RWPE2 (cell line): ENCODE results near the gene GAPVD1.

Source experiments
- ATAC-seq: fragments of 200-7000 bp; cut with Tn5 transposase; 3 replicates; pipeline ENCODE4 v1.9.1; 2021; ENCODE audit warnings: low read depth
- DNase-seq: peaks from one replicate; pipeline ENCODE4 v3.0.0-alpha.2; 2020; ENCODE audit warnings: low spot score
- H3K27ac ChIP-seq: fragments of 450-650 bp; 2 replicates; pipeline ENCODE4 v1.5.1; 2017; ENCODE audit warnings: mild to moderate bottlenecking; ENCODE audit not compliant: poor library complexity, severe bottlenecking
- H3K27me3 ChIP-seq: fragments of 250-450 bp; sonication (Bioruptor Pico); 2 replicates; pipeline ENCODE4 v1.5.1; 2021; ENCODE audit warnings: mild to moderate bottlenecking, moderate library complexity; ENCODE audit not compliant: insufficient read depth, poor library complexity, severe bottlenecking
- H3K36me3 ChIP-seq: fragments of 250-450 bp; sonication (Bioruptor Pico); 2 replicates; pipeline ENCODE4 v1.5.1; 2020; ENCODE audit warnings: low read depth, mild to moderate bottlenecking, moderate library complexity
- H3K4me1 ChIP-seq: fragments of 250-450 bp; sonication (Bioruptor Pico); 2 replicates; pipeline ENCODE4 v1.5.1; 2021; ENCODE audit warnings: mild to moderate bottlenecking, moderate library complexity; ENCODE audit not compliant: insufficient read depth, poor library complexity, severe bottlenecking
- H3K4me3 ChIP-seq: fragments of 250-450 bp; sonication (Bioruptor Pico); 2 replicates; pipeline ENCODE4 v1.5.1; 2021; ENCODE audit warnings: mild to moderate bottlenecking, moderate library complexity; ENCODE audit not compliant: severe bottlenecking
- H3K9me3 ChIP-seq: fragments of 250-450 bp; sonication (Bioruptor Pico); 2 replicates; pipeline ENCODE4 v1.5.1; 2021; ENCODE audit warnings: mild to moderate bottlenecking, moderate library complexity; ENCODE audit not compliant: severe bottlenecking
- TF ChIP-seq, protein P1 (sequence below): fragments of 450-650 bp; IDR thresholded peaks from one replicate; pipeline ENCODE4 v1.5.1; 2017; ENCODE audit warnings: mild to moderate bottlenecking, moderate library complexity; ENCODE audit not compliant: poor library complexity, severe bottlenecking

The GAPVD1 gene

DNA sequence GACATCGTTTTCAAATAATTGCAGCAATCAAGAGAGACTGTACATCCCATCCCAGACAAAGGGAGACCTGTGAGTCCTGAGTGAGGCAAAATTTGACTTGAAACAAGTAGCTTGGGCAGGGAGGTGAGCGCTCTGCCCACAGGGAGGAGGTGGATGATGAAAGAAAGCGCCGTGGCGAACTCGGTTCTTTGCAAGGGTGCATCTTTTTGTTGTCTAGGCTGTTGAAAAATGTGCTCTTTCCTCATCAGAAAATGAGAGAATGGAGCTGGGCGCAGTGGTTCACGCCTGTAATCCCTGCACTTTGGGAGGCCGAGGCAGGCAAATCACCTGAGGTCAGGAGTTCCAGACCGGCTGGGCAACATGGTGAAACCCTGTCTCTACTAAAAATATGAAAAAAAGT is 150.5 kb downstream of the GAPVD1 start:
- TF ChIP-seq, protein P1, sequence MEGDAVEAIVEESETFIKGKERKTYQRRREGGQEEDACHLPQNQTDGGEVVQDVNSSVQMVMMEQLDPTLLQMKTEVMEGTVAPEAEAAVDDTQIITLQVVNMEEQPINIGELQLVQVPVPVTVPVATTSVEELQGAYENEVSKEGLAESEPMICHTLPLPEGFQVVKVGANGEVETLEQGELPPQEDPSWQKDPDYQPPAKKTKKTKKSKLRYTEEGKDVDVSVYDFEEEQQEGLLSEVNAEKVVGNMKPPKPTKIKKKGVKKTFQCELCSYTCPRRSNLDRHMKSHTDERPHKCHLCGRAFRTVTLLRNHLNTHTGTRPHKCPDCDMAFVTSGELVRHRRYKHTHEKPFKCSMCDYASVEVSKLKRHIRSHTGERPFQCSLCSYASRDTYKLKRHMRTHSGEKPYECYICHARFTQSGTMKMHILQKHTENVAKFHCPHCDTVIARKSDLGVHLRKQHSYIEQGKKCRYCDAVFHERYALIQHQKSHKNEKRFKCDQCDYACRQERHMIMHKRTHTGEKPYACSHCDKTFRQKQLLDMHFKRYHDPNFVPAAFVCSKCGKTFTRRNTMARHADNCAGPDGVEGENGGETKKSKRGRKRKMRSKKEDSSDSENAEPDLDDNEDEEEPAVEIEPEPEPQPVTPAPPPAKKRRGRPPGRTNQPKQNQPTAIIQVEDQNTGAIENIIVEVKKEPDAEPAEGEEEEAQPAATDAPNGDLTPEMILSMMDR, result no peak
- Histone ChIP-seq H3K27me3 (no peaks in the 10 kb centered on the region), H3K36me3 (no peaks in the 10 kb centered on the region), H3K27ac (no peak overlapping the region), H3K4me3 (no peak overlapping the region), H3K4me1 (no peaks in the 10 kb centered on the region), H3K9me3 (no peaks in the 10 kb centered on the region)
- ATAC-seq (no peak), DNase-seq (no peak)

DNA sequence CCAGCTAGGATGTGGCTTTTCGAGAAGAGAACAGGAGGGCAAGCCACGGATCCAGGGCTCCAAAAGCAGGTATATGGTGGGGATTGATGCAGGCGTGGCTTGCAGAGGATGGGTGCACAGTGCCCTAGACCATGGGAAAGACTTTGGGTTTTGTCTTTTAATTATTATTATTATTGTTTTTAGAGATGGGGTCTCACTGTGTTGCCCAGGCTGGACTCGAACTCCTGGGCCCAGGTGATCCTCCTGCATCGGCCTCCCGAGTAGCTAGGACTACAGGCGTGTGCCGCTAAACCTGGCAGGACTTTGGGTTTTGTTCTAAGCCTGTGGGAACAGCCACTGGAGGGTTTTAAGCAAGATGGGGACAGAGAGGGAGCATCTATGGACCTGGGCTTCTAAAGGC is 152.0 kb downstream of the GAPVD1 start:
- TF ChIP-seq, protein P1, result no peak
- H3K27ac ChIP-seq, result no peak overlapping the region
- ATAC-seq (no peak), DNase-seq (no peak)
- no peak overlapping the region for H3K4me3 ChIP-seq
- no peaks in the 10 kb centered on the region for H3K9me3 ChIP-seq
- H3K36me3 ChIP-seq, result no peaks in the 10 kb centered on the region
- no peaks in the 10 kb centered on the region for H3K4me1 ChIP-seq
- no peaks in the 10 kb centered on the region for H3K27me3 ChIP-seq

DNA sequence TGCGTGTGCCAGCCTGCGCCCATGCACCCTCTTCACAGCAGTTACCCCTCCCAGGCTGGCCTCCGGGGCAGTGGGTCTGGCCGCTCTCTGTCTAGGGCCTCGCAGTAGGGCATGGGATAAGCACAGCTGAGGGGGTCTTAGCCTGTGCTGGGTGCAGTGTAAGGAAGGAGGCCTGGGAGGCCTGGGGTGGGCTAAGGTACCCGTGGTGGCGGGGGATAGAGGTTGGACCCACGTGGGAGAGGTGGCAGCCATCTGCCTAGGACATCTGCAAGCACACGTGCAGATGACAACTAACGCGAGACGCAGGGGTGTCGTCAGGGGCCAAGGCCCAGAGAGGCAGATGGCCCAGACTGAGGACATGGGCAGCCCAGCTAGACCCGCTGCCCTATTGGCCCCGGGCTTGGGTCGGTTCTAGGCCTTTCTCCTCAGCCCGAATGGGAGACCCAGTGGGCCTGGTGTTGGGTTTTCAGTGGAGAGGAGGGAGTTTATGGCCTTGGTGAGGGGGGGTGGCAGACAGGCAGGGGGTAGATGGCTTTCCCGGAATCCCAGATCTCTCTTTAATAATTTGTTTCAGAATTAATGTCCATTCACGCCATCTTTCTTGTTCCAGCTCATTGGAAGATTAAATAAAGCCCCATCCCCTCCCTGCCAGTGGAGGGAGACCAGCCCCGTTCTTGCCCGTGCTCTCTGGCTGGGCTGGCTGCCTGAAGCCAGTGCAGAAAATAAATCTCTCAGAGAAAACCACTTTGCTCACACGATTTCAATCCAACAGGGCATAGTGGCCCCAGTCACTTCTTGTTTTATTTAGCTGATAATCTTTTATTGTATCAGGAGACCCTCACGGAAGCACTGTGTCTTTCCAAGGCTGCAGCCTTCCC is 154.2 kb downstream of the GAPVD1 start:
- ATAC-seq, result no peak
- H3K36me3 ChIP-seq, result no peaks in the 10 kb centered on the region
- H3K4me1 ChIP-seq, result no peaks in the 10 kb centered on the region
- no peaks in the 10 kb centered on the region for H3K9me3 ChIP-seq
- DNase-seq, result no peak
- no peak overlapping the region for H3K4me3 ChIP-seq
- H3K27me3 ChIP-seq, result no peaks in the 10 kb centered on the region
- H3K27ac ChIP-seq, result no peak overlapping the region
- TF ChIP-seq, protein P1, result no peak

- Histone ChIP-seq H3K27me3 (no peaks in the 10 kb centered on the region), H3K36me3 (no peaks in the 10 kb centered on the region), H3K4me3 (no peak overlapping the region), H3K4me1 (no peaks in the 10 kb centered on the region), H3K27ac (no peak overlapping the region), H3K9me3 (no peaks in the 10 kb centered on the region)
- no peak for DNase-seq
- TF ChIP-seq, protein P1, result no peak
- no peak for ATAC-seq
These were observed 154.9 kb downstream of the GAPVD1 start for GRCh38 chr9:125416517-125416916.
